HepG2 (cell line): ENCODE measurements around the gene APOA1. TPM values are rescaled to one million over a fixed set of nuclear protein-coding genes. Genes with fewer than 3 reads are reported as not detected.

Source experiments
- ATAC-seq: fragments of 200-7000 bp; cut with Tn5 transposase; 3 replicates; pipeline ENCODE4 v1.9.1; 2020; ENCODE audit warnings: mild to moderate bottlenecking, moderate library complexity
- BruUV-seq: library from RNA; stranded (reverse); fragments of 400-500 nt; replicated peaks from 2 replicates; lab custom pipeline; 2021; lab: Mats Ljungman, UMichigan
- CTCF ChIA-PET: fragments of 300-600 bp; formaldehyde crosslinking; extraction: SDS; loops from one replicate; lab custom pipeline; 2021; ENCODE audit warnings: low total read pairs, inconsistent platforms, low intra/inter-chr PET ratio; lab: Yijun Ruan, JAX
- POLR2A ChIA-PET: fragments of 350-600 bp; sonication (Branson Sonifier 250); formaldehyde crosslinking; loops from one replicate; lab custom pipeline; 2020; ENCODE audit warnings: antibody characterized with exemption, inconsistent platforms; lab: Yijun Ruan, JAX
- DNase-seq: peaks from one replicate; pipeline ENCODE4 v3.0.0-alpha.2; 2015; ENCODE audit warnings: low spot score
- FAIRE-seq: peaks from 3 replicates; lab custom pipeline; 2011; peaks lifted over from hg19 to GRCh38; lab: Jason Lieb, UNC
- H2AFZ ChIP-seq: one replicate; pipeline ENCODE4 v1.6.1; 2011; ENCODE audit warnings: low read length, inconsistent platforms
- H3K27ac ChIP-seq: fragments of 300-600 bp; 3 replicates; pipeline ENCODE4 v1.8.0; 2011; ENCODE audit warnings: mixed run types, mild to moderate bottlenecking, mixed read lengths, low read length, inconsistent platforms; ENCODE audit not compliant: insufficient read depth; ENCODE audit errors: extremely low read length
- H3K27me3 ChIP-seq, 2 experiments: fragments of 200-600 bp in 1 of 2; 2 replicates in 1 of 2; 3 replicates in 1 of 2; pipeline versions ENCODE4 v1.6.0 to v1.8.0; 2011; ENCODE audit warnings: low read length in 2 of 2, mild to moderate bottlenecking in 2 of 2, moderate library complexity in 2 of 2, inconsistent platforms in 1 of 2; ENCODE audit not compliant: insufficient read depth in 2 of 2, control insufficient read depth in 1 of 2
- H3K36me3 ChIP-seq, 2 experiments: fragments of 200-600 bp in 1 of 2; replicated peaks in 1 of 2; 2 replicates in 1 of 2; 3 replicates in 1 of 2; pipeline versions ENCODE4 v1.5.1 to v1.8.0; 2011; ENCODE audit warnings: low read length in 2 of 2, inconsistent platforms in 1 of 2; ENCODE audit not compliant: insufficient read depth in 2 of 2, control insufficient read depth in 1 of 2
- H3K4me1 ChIP-seq: 2 replicates; pipeline ENCODE4 v1.5.1; 2012; ENCODE audit warnings: low read length, inconsistent platforms; ENCODE audit not compliant: insufficient read depth
- H3K4me2 ChIP-seq: 2 replicates; pipeline ENCODE4 v1.6.0; 2011; ENCODE audit warnings: low read depth, low read length, inconsistent platforms
- H3K4me3 ChIP-seq, 3 experiments: fragments of 200-600 bp in 1 of 3; sonication (generic), shearing (Covaris generic) in 1 of 3; replicated peaks in 1 of 3; 2 replicates each; pipeline ENCODE4 v1.5.1; 2011 to 2016; ENCODE audit warnings: low read length in 3 of 3, inconsistent platforms in 2 of 3, low read depth in 2 of 3, mild to moderate bottlenecking in 2 of 3, control low read depth in 1 of 3, mixed read lengths in 1 of 3; ENCODE audit not compliant: insufficient read depth in 1 of 3
- H3K79me2 ChIP-seq: one replicate; pipeline ENCODE4 v1.6.1; 2011; ENCODE audit warnings: low read length, inconsistent platforms; ENCODE audit not compliant: insufficient read depth
- H3K9ac ChIP-seq: 2 replicates; pipeline ENCODE4 v1.6.0; 2011; ENCODE audit warnings: mild to moderate bottlenecking, low read depth, low read length, inconsistent platforms; ENCODE audit not compliant: insufficient read depth
- H3K9me3 ChIP-seq: 2 replicates; pipeline ENCODE4 v1.5.1; 2012; ENCODE audit warnings: mild to moderate bottlenecking, low read length
- H4K20me1 ChIP-seq: 2 replicates; pipeline ENCODE4 v1.6.0; 2011; ENCODE audit warnings: inconsistent platforms, mild to moderate bottlenecking, low read length, moderate library complexity; ENCODE audit not compliant: insufficient read depth
- HNF4G ChIP-seq, 2 experiments: sonication (generic) in 1 of 2; formaldehyde crosslinking in 1 of 2; IDR thresholded peaks; 2 replicates each; pipeline versions ENCODE4 v1.4.0 to v1.6.1; 2011 to 2020; ENCODE audit warnings: borderline replicate concordance in 2 of 2, low read depth in 2 of 2, mild to moderate bottlenecking in 2 of 2, low read length in 1 of 2, missing genetic modification reagents in 1 of 2, moderate library complexity in 1 of 2
- IKZF1 ChIP-seq: fragments of 450-650 bp; IDR thresholded peaks from 2 replicates; pipeline ENCODE4 v1.7.1; 2016
- NCOR1 ChIP-seq: fragments of 200-600 bp; sonication (generic); IDR thresholded peaks from 2 replicates; pipeline ENCODE4 v1.7.0; 2017; ENCODE audit warnings: antibody characterized with exemption, low read length, borderline replicate concordance
- NKX3-1 ChIP-seq: sonication (generic); formaldehyde crosslinking; IDR thresholded peaks from 2 replicates; pipeline ENCODE4 v1.5.0; 2020; ENCODE audit warnings: missing genetic modification reagents
- PAF1 ChIP-seq: IDR thresholded peaks from 2 replicates; pipeline ENCODE4 v1.6.1; 2016; ENCODE audit warnings: missing genetic modification reagents, missing compliant biosample characterization
- POGZ ChIP-seq: sonication (generic); formaldehyde crosslinking; IDR thresholded peaks from 2 replicates; pipeline ENCODE4 v1.4.0; 2020; ENCODE audit warnings: mild to moderate bottlenecking, missing genetic modification reagents
- ZFP62 ChIP-seq: sonication (generic); formaldehyde crosslinking; IDR thresholded peaks from 2 replicates; pipeline ENCODE4 v1.4.0; 2020; ENCODE audit warnings: missing genetic modification reagents
- ZNF34 ChIP-seq: sonication (generic); formaldehyde crosslinking; IDR thresholded peaks from 2 replicates; pipeline ENCODE4 v1.4.0; 2020; ENCODE audit warnings: mild to moderate bottlenecking, missing genetic modification reagents, borderline replicate concordance
- ZSCAN12 ChIP-seq: sonication (generic); formaldehyde crosslinking; IDR thresholded peaks from 2 replicates; pipeline ENCODE4 v1.9.0; 2021; ENCODE audit warnings: mild to moderate bottlenecking, missing genetic modification reagents
- ZZZ3 ChIP-seq: sonication (generic); formaldehyde crosslinking; IDR thresholded peaks from 2 replicates; pipeline ENCODE4 v1.4.0; 2020; ENCODE audit warnings: missing genetic modification reagents, mild to moderate bottlenecking, borderline replicate concordance
- WGBS: methylation state at CpG from one replicate; pipeline ENCODE4 v1.1.6; 2017; ENCODE audit warnings: low lambda C conversion rate; 5-methylcytosine and 5-hydroxymethylcytosine counted together
- in situ Hi-C: cut with HindIII; loops from 2 replicates; pipeline ENCODE4 v1.10.0; 2017; ENCODE audit warnings: low pct_unique_long_range_greater_than_20kb; ENCODE audit not compliant: extremely low pct_ligation_motif_present
- intact Hi-C: fragments of 100-400 bp; cut with micrococcal nuclease; formaldehyde crosslinking; loops from one replicate; pipeline ENCODE4 v1.10.0; 2022; ENCODE audit not compliant: unreplicated experiment
- polyA plus RNA-seq, 8 experiments: library from polyadenylated mRNA; depleted of rRNA in 3 of 8; stranded (reverse) in 7 of 8; unstranded in 1 of 8; fragments of >200 nt; fragmentation: Illumina TruSeq in 4 of 8; extraction: Trizol in 4 of 8; gene quantifications; 2 replicates each; pipeline versions ENCODE4 v1.2.1 to v1.2.3, GENCODE V29; 2011 to 2016; ENCODE audit warnings: low read depth in 4 of 8, missing spikeins in 1 of 8, mixed read lengths in 1 of 8; ENCODE audit not compliant: insufficient read depth in 1 of 8
- total RNA-seq, 5 experiments: library from RNA; depleted of rRNA; stranded (reverse); fragments of >200 nt; fragmentation: Illumina TruSeq; extraction: Trizol; gene quantifications; 2 replicates each; pipeline ENCODE4 v1.2.3, GENCODE V29; 2016; ENCODE audit warnings: low read depth in 1 of 5
- TF ChIP-seq, protein P1 (sequence below): sonication (generic); formaldehyde crosslinking; IDR thresholded peaks from 2 replicates; pipeline ENCODE4 v1.4.0; 2020; ENCODE audit warnings: missing genetic modification reagents
- TF ChIP-seq, protein P2 (sequence below): sonication (generic); formaldehyde crosslinking; conservative IDR thresholded peaks from 2 replicates; pipeline ENCODE4 v1.5.0; 2020; ENCODE audit warnings: missing genetic modification reagents
- TF ChIP-seq, protein P3 (sequence below): sonication (generic); formaldehyde crosslinking; IDR thresholded peaks from 2 replicates; pipeline ENCODE4 v1.5.1; 2020; ENCODE audit warnings: mild to moderate bottlenecking, missing genetic modification reagents, moderate library complexity
- TF ChIP-seq, protein P4 (sequence below): sonication (generic); formaldehyde crosslinking; IDR thresholded peaks from 2 replicates; pipeline ENCODE4 v1.8.1; 2023; ENCODE audit warnings: mild to moderate bottlenecking, missing genetic modification reagents

Gene APOA1
- total and polyA plus RNA-seq, 2 of the 13 experiments (the other 11 are each of a cell fraction or from before 2014, with no cell fraction given): 1,973 to 5,485 TPM

DNA sequence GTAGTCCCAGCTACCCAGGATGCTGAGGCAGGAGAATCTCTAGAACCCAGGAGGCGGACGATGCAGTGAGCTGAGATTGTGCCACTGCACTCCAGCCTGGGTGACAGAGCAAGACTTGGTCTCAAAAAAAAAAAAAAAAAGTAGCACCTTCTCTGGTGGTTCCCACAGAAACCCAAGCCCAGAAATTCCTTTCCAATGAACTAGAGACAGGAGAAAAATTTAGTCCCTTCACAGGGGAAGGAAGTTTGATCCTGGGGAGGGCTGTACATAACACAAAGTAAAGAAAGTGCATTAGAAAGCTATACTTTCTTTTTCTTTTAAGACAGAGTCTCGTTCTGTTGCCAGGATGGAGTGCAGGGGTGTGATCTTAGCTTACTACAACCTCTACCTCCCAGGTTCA, 25.5 kb upstream of the APOA1 start:
- WGBS: 100% methylated on average over 3 of the region's 3 CpGs
- H2AFZ ChIP-seq: no peak overlapping the region
- no peak for DNase-seq
- no peaks in the 10 kb centered on the region for H3K27me3 ChIP-seq
- ChIA-PET CTCF (no interaction called here), POLR2A (no interaction called here)
- no peaks in the 10 kb centered on the region for H3K4me1 ChIP-seq
- H3K9ac ChIP-seq: no peak overlapping the region
- no peak overlapping the region for H3K4me3 ChIP-seq
- no peak overlapping the region for H3K4me2 ChIP-seq
- H3K79me2 ChIP-seq: no peaks in the 10 kb centered on the region
- no peaks in the 10 kb centered on the region for H3K9me3 ChIP-seq
- FAIRE-seq: no peak
- no peak overlapping the region for H3K27ac ChIP-seq
- in situ Hi-C loops (no loop called here), intact Hi-C loops (no loop called here)
- BruUV-seq: no TSS peak
- no peak for ATAC-seq
- H3K36me3 ChIP-seq: peaks cover 24 to 74% of the 10 kb centered on the region in 2 experiments; a peak in 4 of 5 replicates
- H4K20me1 ChIP-seq: no peaks in the 10 kb centered on the region
- TF ChIP-seq, protein P1, sequence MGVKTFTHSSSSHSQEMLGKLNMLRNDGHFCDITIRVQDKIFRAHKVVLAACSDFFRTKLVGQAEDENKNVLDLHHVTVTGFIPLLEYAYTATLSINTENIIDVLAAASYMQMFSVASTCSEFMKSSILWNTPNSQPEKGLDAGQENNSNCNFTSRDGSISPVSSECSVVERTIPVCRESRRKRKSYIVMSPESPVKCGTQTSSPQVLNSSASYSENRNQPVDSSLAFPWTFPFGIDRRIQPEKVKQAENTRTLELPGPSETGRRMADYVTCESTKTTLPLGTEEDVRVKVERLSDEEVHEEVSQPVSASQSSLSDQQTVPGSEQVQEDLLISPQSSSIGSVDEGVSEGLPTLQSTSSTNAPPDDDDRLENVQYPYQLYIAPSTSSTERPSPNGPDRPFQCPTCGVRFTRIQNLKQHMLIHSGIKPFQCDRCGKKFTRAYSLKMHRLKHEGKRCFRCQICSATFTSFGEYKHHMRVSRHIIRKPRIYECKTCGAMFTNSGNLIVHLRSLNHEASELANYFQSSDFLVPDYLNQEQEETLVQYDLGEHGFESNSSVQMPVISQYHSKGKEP: no peak
- TF ChIP-seq, protein P2, sequence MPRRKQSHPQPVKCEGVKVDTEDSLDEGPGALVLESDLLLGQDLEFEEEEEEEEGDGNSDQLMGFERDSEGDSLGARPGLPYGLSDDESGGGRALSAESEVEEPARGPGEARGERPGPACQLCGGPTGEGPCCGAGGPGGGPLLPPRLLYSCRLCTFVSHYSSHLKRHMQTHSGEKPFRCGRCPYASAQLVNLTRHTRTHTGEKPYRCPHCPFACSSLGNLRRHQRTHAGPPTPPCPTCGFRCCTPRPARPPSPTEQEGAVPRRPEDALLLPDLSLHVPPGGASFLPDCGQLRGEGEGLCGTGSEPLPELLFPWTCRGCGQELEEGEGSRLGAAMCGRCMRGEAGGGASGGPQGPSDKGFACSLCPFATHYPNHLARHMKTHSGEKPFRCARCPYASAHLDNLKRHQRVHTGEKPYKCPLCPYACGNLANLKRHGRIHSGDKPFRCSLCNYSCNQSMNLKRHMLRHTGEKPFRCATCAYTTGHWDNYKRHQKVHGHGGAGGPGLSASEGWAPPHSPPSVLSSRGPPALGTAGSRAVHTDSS (CRISPR knock-in tag): no peak
- TF ChIP-seq PAF1: no peak
- TF ChIP-seq ZZZ3 (CRISPR knock-in tag): no peak
- TF ChIP-seq, protein P3, sequence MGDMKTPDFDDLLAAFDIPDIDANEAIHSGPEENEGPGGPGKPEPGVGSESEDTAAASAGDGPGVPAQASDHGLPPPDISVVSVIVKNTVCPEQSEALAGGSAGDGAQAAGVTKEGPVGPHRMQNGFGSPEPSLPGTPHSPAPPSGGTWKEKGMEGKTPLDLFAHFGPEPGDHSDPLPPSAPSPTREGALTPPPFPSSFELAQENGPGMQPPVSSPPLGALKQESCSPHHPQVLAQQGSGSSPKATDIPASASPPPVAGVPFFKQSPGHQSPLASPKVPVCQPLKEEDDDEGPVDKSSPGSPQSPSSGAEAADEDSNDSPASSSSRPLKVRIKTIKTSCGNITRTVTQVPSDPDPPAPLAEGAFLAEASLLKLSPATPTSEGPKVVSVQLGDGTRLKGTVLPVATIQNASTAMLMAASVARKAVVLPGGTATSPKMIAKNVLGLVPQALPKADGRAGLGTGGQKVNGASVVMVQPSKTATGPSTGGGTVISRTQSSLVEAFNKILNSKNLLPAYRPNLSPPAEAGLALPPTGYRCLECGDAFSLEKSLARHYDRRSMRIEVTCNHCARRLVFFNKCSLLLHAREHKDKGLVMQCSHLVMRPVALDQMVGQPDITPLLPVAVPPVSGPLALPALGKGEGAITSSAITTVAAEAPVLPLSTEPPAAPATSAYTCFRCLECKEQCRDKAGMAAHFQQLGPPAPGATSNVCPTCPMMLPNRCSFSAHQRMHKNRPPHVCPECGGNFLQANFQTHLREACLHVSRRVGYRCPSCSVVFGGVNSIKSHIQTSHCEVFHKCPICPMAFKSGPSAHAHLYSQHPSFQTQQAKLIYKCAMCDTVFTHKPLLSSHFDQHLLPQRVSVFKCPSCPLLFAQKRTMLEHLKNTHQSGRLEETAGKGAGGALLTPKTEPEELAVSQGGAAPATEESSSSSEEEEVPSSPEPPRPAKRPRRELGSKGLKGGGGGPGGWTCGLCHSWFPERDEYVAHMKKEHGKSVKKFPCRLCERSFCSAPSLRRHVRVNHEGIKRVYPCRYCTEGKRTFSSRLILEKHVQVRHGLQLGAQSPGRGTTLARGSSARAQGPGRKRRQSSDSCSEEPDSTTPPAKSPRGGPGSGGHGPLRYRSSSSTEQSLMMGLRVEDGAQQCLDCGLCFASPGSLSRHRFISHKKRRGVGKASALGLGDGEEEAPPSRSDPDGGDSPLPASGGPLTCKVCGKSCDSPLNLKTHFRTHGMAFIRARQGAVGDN (CRISPR knock-in tag): no peak
- TF ChIP-seq IKZF1: no peak
- TF ChIP-seq HNF4G (IDR thresholded peaks at IDR 0.05; ENCODE audit: borderline replicate concordance, low read depth, low read length): no peak
- no peak for TF ChIP-seq HNF4G (CRISPR knock-in tag; IDR thresholded peaks at IDR 0.05; ENCODE audit: borderline replicate concordance, low read depth)
- TF ChIP-seq ZNF34 (CRISPR knock-in tag): no peak
- no peak for TF ChIP-seq ZSCAN12
- TF ChIP-seq, protein P4, sequence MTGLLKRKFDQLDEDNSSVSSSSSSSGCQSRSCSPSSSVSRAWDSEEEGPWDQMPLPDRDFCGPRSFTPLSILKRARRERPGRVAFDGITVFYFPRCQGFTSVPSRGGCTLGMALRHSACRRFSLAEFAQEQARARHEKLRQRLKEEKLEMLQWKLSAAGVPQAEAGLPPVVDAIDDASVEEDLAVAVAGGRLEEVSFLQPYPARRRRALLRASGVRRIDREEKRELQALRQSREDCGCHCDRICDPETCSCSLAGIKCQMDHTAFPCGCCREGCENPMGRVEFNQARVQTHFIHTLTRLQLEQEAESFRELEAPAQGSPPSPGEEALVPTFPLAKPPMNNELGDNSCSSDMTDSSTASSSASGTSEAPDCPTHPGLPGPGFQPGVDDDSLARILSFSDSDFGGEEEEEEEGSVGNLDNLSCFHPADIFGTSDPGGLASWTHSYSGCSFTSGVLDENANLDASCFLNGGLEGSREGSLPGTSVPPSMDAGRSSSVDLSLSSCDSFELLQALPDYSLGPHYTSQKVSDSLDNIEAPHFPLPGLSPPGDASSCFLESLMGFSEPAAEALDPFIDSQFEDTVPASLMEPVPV (CRISPR knock-in tag): no peak
- no peak for TF ChIP-seq POGZ (CRISPR knock-in tag)
- no peak for TF ChIP-seq NCOR1
- TF ChIP-seq NKX3-1 (CRISPR knock-in tag): no peak
- no peak for TF ChIP-seq ZFP62 (CRISPR knock-in tag)
